ENCODE measurements around the gene CTDSPL.

The CTDSPL gene

DNA sequence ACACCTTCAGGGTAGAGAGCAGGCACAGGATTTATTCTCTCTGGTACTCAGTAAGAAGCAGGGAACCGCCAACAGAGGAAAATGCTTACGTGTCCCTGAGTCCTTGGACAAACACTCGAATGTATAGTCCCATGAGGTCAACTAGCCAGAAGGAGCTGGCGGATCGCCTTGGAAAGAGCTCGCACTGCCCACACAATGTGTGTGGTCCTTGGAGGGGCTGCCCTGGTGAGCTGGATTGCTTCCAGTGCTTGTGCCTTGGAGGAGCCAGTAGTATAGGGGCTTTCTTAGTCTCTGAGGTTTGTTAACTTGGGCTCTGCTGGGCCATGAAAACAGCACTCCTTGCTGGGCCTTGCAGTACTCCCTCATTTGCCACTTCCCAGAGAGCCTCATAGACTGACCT lies 88.2 kb downstream of the CTDSPL start (continued):
- TF ChIP-seq ZNF292 (tag by site-specific recombination; IDR thresholded peaks at IDR 0.05; ENCODE audit: borderline replicate concordance, low read depth) (no peak), IKZF3 (tag by site-specific recombination; IDR thresholded peaks at IDR 0.05) (no peak), GLIS2 (tag by site-specific recombination; IDR thresholded peaks at IDR 0.05) (no peak), ZNF311 (tag by site-specific recombination; IDR thresholded peaks at IDR 0.05; ENCODE audit: borderline replicate concordance) (no peak), ZSCAN30 (tag by site-specific recombination; IDR thresholded peaks at IDR 0.05) (no peak), ZNF701 (tag by site-specific recombination; IDR thresholded peaks at IDR 0.05) (no peak)

DNA sequence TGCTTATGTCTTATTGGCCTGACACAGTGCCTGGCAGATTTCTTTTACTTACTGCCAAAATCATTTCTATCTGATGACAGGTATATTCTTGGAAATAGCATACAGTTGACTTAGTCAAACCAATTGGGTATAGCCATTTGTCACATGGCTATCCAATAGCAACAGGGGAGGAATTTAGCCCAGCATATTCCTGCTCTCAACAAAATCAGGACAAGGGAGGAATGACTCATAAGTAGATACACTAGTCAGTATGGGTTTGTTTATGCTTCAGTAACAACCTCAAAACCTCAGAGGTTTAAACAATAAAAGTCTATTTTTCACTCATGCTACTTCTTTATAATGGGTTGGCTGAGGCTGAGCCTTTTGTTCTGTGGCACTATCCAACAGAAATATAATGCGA lies 90.9 kb downstream of the CTDSPL start:
- Histone ChIP-seq H3K36me3 (ENCODE audit: control insufficient read depth in 2 of 2, insufficient read depth in 1 of 2, low read length in 2 of 2) (peaks cover 0 to 6% of the 10 kb centered on the region in 2 experiments; a peak in 1 of 3 replicates), H3K9me3 (ENCODE audit: control insufficient read depth, insufficient read depth, low read depth, low read length) (no peaks in the 10 kb centered on the region), H3K4me3 (ENCODE audit: low read depth, low read length) (no peak overlapping the region), H3K4me1 (ENCODE audit: control insufficient read depth, insufficient read depth, low read length) (no peaks in the 10 kb centered on the region), H3K27ac (ENCODE audit: extremely low read depth, low read depth, low read length) (no peak overlapping the region)
- ChIA-PET POLR2A (no interaction called here), CTCF (interaction anchor here (1.0 kb wide), 1 partner anchor 15 kb away, joined by 3 read pairs; no protein-coding TSS in a partner anchor)
- TF ChIP-seq, protein P1, sequence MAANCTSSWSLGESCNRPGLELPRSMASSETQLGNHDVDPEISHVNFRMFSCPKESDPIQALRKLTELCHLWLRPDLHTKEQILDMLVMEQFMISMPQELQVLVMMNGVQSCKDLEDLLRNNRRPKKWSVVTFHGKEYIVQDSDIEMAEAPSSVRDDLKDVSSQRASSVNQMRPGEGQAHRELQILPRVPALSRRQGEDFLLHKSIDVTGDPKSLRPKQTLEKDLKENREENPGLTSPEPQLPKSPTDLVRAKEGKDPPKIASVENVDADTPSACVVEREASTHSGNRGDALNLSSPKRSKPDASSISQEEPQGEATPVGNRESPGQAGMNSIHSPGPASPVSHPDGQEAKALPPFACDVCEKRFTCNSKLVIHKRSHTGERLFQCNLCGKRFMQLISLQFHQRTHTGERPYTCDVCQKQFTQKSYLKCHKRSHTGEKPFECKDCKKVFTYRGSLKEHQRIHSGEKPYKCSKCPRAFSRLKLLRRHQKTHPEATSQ (tag by site-specific recombination; IDR thresholded peaks at IDR 0.05) = no peak
- no peak for TF ChIP-seq KLF9 (tag by site-specific recombination; IDR thresholded peaks at IDR 0.05; ENCODE audit: low read depth)
- no peak for TF ChIP-seq SALL2 (tag by site-specific recombination; IDR thresholded peaks at IDR 0.05; ENCODE audit: borderline replicate concordance)

DNA sequence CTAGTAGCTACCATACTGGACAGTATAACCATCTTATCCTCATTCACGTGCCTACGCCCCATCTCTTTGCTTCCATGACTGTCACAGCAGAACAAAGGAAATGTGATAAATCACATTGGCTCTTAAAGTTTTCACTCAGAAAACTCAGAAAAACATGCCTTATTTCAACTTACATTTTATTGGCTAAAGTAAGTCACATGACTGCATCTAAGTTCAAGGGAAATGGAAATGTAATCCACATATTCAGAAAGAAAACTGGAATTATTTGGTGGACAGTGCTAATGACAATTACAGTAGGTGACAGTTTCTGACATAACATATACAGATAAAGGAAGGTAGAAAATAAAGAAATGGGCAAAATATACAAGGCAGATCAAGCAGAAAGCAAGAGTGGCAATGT lies 91.5 kb downstream of the CTDSPL start:
- Histone ChIP-seq H3K9me3 (ENCODE audit: control insufficient read depth, insufficient read depth, low read depth, low read length) (no peaks in the 10 kb centered on the region), H3K4me1 (ENCODE audit: control insufficient read depth, insufficient read depth, low read length) (no peaks in the 10 kb centered on the region), H3K36me3 (ENCODE audit: control insufficient read depth in 2 of 2, insufficient read depth in 1 of 2, low read length in 2 of 2) (peaks cover 0 to 6% of the 10 kb centered on the region in 2 experiments; a peak in 1 of 3 replicates), H3K4me3 (ENCODE audit: low read depth, low read length) (no peak overlapping the region), H3K27ac (ENCODE audit: extremely low read depth, low read depth, low read length) (no peak overlapping the region)
- CTCF ChIA-PET = interaction anchor here (1.0 kb wide), 1 partner anchor 14 kb away, joined by 3 read pairs; no protein-coding TSS in a partner anchor
- TF ChIP-seq, protein P2, sequence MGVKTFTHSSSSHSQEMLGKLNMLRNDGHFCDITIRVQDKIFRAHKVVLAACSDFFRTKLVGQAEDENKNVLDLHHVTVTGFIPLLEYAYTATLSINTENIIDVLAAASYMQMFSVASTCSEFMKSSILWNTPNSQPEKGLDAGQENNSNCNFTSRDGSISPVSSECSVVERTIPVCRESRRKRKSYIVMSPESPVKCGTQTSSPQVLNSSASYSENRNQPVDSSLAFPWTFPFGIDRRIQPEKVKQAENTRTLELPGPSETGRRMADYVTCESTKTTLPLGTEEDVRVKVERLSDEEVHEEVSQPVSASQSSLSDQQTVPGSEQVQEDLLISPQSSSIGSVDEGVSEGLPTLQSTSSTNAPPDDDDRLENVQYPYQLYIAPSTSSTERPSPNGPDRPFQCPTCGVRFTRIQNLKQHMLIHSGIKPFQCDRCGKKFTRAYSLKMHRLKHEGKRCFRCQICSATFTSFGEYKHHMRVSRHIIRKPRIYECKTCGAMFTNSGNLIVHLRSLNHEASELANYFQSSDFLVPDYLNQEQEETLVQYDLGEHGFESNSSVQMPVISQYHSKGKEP (tag by site-specific recombination; IDR thresholded peaks at IDR 0.05) = no peak
- TF ChIP-seq HOXD13 (CRISPR knock-in tag; IDR thresholded peaks at IDR 0.05; ENCODE audit: borderline replicate concordance) = no peak
- TF ChIP-seq, protein P3, sequence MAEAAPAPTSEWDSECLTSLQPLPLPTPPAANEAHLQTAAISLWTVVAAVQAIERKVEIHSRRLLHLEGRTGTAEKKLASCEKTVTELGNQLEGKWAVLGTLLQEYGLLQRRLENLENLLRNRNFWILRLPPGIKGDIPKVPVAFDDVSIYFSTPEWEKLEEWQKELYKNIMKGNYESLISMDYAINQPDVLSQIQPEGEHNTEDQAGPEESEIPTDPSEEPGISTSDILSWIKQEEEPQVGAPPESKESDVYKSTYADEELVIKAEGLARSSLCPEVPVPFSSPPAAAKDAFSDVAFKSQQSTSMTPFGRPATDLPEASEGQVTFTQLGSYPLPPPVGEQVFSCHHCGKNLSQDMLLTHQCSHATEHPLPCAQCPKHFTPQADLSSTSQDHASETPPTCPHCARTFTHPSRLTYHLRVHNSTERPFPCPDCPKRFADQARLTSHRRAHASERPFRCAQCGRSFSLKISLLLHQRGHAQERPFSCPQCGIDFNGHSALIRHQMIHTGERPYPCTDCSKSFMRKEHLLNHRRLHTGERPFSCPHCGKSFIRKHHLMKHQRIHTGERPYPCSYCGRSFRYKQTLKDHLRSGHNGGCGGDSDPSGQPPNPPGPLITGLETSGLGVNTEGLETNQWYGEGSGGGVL (tag by site-specific recombination; IDR thresholded peaks at IDR 0.05) = no peak
- no peak for TF ChIP-seq KLF1 (tag by site-specific recombination; IDR thresholded peaks at IDR 0.05)
- TF ChIP-seq ZNF596 (tag by site-specific recombination; IDR thresholded peaks at IDR 0.05) = no peak
- TF ChIP-seq ZNF324 (tag by site-specific recombination; IDR thresholded peaks at IDR 0.05) = no peak
- TF ChIP-seq ZNF510 (tag by site-specific recombination; IDR thresholded peaks at IDR 0.05; ENCODE audit: insufficient replicate concordance) = no peak
- TF ChIP-seq ZNF292 (tag by site-specific recombination; IDR thresholded peaks at IDR 0.05; ENCODE audit: borderline replicate concordance, low read depth) = no peak
- no peak for TF ChIP-seq ZNF19 (tag by site-specific recombination; IDR thresholded peaks at IDR 0.05; ENCODE audit: low read depth)
- no peak for TF ChIP-seq ZFP3 (tag by site-specific recombination; IDR thresholded peaks at IDR 0.05; ENCODE audit: low read depth)
- TF ChIP-seq, protein P4, sequence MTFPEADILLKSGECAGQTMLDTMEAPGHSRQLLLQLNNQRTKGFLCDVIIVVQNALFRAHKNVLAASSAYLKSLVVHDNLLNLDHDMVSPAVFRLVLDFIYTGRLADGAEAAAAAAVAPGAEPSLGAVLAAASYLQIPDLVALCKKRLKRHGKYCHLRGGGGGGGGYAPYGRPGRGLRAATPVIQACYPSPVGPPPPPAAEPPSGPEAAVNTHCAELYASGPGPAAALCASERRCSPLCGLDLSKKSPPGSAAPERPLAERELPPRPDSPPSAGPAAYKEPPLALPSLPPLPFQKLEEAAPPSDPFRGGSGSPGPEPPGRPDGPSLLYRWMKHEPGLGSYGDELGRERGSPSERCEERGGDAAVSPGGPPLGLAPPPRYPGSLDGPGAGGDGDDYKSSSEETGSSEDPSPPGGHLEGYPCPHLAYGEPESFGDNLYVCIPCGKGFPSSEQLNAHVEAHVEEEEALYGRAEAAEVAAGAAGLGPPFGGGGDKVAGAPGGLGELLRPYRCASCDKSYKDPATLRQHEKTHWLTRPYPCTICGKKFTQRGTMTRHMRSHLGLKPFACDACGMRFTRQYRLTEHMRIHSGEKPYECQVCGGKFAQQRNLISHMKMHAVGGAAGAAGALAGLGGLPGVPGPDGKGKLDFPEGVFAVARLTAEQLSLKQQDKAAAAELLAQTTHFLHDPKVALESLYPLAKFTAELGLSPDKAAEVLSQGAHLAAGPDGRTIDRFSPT (tag by site-specific recombination; IDR thresholded peaks at IDR 0.05) = no peak
- no peak for TF ChIP-seq ZSCAN23 (tag by site-specific recombination; IDR thresholded peaks at IDR 0.05)
- no peak for TF ChIP-seq ZNF76 (tag by site-specific recombination; IDR thresholded peaks at IDR 0.05; ENCODE audit: borderline replicate concordance, low read depth)
- POLR2A ChIA-PET = no interaction called here
